Naive thymus-derived CD4-positive, alpha-beta T cell (primary cell): ENCODE measurements around the gene AMN1. TPM values are rescaled to one million over a fixed set of nuclear protein-coding genes. Genes with fewer than 3 reads are reported as not detected.

Source experiments
- ATAC-seq: fragments of 150-1000 bp; cut with Tn5 transposase; 2 replicates; pipeline ENCODE4 v1.10.0; 2021; ENCODE audit warnings: mild to moderate bottlenecking, moderate library complexity
- CTCF ChIA-PET: fragments of 350-600 bp; sonication (Branson Sonifier 250); formaldehyde crosslinking; loops from one replicate; lab custom pipeline; 2021; ENCODE audit warnings: antibody characterized with exemption; lab: Charles Lee
- POLR2A ChIA-PET: fragments of 350-600 bp; sonication (Branson Sonifier 250); formaldehyde crosslinking; loops from one replicate; lab custom pipeline; 2021; ENCODE audit warnings: antibody characterized with exemption, inconsistent platforms; lab: Charles Lee
- DNase-seq, 9 donors: peaks; one replicate each; pipeline versions ENCODE4 v3.0.0 to v3.0.0-alpha.2; 2020 to 2022; ENCODE audit warnings: mixed read lengths in 1 of 9
- H3K27ac ChIP-seq: one replicate; pipeline ENCODE4 v1.7.0; 2013; ENCODE audit warnings: mild to moderate bottlenecking, low read depth, low read length, moderate library complexity
- H3K27me3 ChIP-seq, 2 donors: one replicate each; pipeline ENCODE4 v1.7.0; 2013; ENCODE audit warnings: low read length in 2 of 2, mild to moderate bottlenecking in 2 of 2, moderate library complexity in 2 of 2; ENCODE audit not compliant: control insufficient read depth in 2 of 2, insufficient read depth in 2 of 2
- H3K36me3 ChIP-seq, 3 experiments: 1 replicate in 2 of 3; 2 replicates in 1 of 3; pipeline ENCODE4 v1.7.0; 2013; ENCODE audit warnings: low read length in 3 of 3, mild to moderate bottlenecking in 3 of 3, moderate library complexity in 1 of 3; ENCODE audit not compliant: insufficient read depth in 3 of 3, control insufficient read depth in 2 of 3
- H3K4me1 ChIP-seq, 2 donors: one replicate each; pipeline ENCODE4 v1.7.0; 2013; ENCODE audit warnings: low read length in 2 of 2, mild to moderate bottlenecking in 2 of 2, moderate library complexity in 1 of 2; ENCODE audit not compliant: control insufficient read depth in 2 of 2, insufficient read depth in 2 of 2
- H3K4me3 ChIP-seq: 2 replicates; pipeline ENCODE4 v1.7.0; 2013; ENCODE audit warnings: mild to moderate bottlenecking, low read length
- H3K9me3 ChIP-seq, 3 experiments: 1 replicate in 2 of 3; 2 replicates in 1 of 3; pipeline ENCODE4 v1.7.0; 2013; ENCODE audit warnings: low read length in 3 of 3; ENCODE audit not compliant: control insufficient read depth in 2 of 3
- H3K27ac Mint-ChIP-seq, 9 donors: one replicate each; pipeline ENCODE4 v1.8.0; 2020 to 2022; ENCODE audit warnings: mixed read lengths in 9 of 9, mild to moderate bottlenecking in 8 of 9, moderate library complexity in 5 of 9, inconsistent platforms in 2 of 9
- H3K27me3 Mint-ChIP-seq, 5 donors: one replicate each; pipeline ENCODE4 v1.8.0; 2021 to 2022; ENCODE audit warnings: mixed read lengths in 5 of 5, mild to moderate bottlenecking in 1 of 5
- H3K36me3 Mint-ChIP-seq, 5 donors: one replicate each; pipeline ENCODE4 v1.8.0; 2020 to 2022; ENCODE audit warnings: mixed read lengths in 5 of 5, mild to moderate bottlenecking in 3 of 5, inconsistent platforms in 1 of 5
- H3K4me1 Mint-ChIP-seq, 7 donors: one replicate each; pipeline ENCODE4 v1.8.0; 2020 to 2022; ENCODE audit warnings: mixed read lengths in 7 of 7, mild to moderate bottlenecking in 3 of 7, inconsistent platforms in 1 of 7
- H3K4me3 Mint-ChIP-seq, 10 donors: one replicate each; pipeline ENCODE4 v1.8.0; 2020 to 2022; ENCODE audit warnings: mild to moderate bottlenecking in 10 of 10, mixed read lengths in 10 of 10, moderate library complexity in 6 of 10, inconsistent platforms in 2 of 10
- H3K9me3 Mint-ChIP-seq, 11 donors: one replicate each; pipeline ENCODE4 v1.8.0; 2020 to 2022; ENCODE audit warnings: mixed read lengths in 11 of 11, mild to moderate bottlenecking in 4 of 11, inconsistent platforms in 1 of 11, moderate library complexity in 1 of 11
- intact Hi-C, 2 donors: fragments of 100-400 bp; cut with micrococcal nuclease; formaldehyde crosslinking; loops; one replicate each; pipeline ENCODE4 v1.15.1; 2023
- polyA plus RNA-seq, 2 donors: library from polyadenylated mRNA; unstranded; fragments of 300-500 nt; fragmentation: Illumina TruSeq; gene quantifications; one replicate each; pipeline ENCODE4 v1.2.3, GENCODE V29; 2021
- total RNA-seq, 6 experiments: library from RNA in 5 of 6; stranded (reverse) in 5 of 6; gene quantifications; 1 replicate in 5 of 6; 2 replicates in 1 of 6; pipeline ENCODE4 v1.2.3 and lab custom pipeline; 2021 to 2026

AMN1 gene
- total and polyA plus RNA-seq, 7 experiments from 2014 or later: 4.1 to 22.9 (median 15.7) TPM

DNA sequence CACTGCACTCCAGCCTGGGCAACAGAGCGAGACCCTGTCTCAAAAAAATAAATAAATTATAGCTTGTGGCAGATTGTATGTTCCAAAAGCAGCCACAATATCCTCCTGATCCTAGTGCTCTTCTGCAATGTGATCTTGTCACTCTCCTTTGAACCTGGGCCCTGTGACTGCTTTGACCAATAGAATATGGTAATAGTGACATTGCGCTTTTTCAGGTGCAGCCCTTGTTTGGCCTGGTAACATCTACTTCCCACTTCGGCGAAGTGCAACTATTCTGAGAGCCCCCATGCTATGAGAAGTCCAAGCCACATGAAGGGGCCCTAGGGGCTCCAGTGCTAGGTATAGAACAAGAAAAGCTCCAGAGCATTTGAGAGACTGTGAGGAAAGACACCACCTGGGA is 106.8 kb downstream of the AMN1 start:
- Mint-ChIP-seq H3K27ac (no peak overlapping the region), H3K9me3 (no peaks in the 10 kb centered on the region), H3K36me3 (no peaks in the 10 kb centered on the region), H3K4me1 (no peaks in the 10 kb centered on the region), H3K27me3 (peaks cover 0 to 9% (median 4%) of the 10 kb centered on the region in 5 donors), H3K4me3 (no peak overlapping the region)
- ChIA-PET CTCF (no interaction called here), POLR2A (no interaction called here)
- H3K27me3 ChIP-seq: no peaks in the 10 kb centered on the region
- no peak for DNase-seq
- H3K4me1 ChIP-seq: no peaks in the 10 kb centered on the region
- H3K27ac ChIP-seq: no peak overlapping the region
- intact Hi-C loops: no loop called here
- H3K4me3 ChIP-seq: no peak overlapping the region
- no peak for ATAC-seq
- no peaks in the 10 kb centered on the region for H3K9me3 ChIP-seq
- H3K36me3 ChIP-seq: no peaks in the 10 kb centered on the region

Other genes starting within 250 kb of the AMN1 start
- gene DENND5B, start 137.9 kb downstream of the AMN1 start, total RNA-seq: 1 to 10 TPM in 2 of 5 experiments, under 1 TPM in 3; 0.16 to 1.5 (median 0.29) TPM
- gene DENND5B, start 137.9 kb downstream of the AMN1 start, polyA plus RNA-seq: not detected
- gene ETFBKMT, start 69.3 kb downstream of the AMN1 start, total RNA-seq: 1 to 10 TPM in 4 of 5 experiments, under 1 TPM in 1; 0.92 to 2.0 (median 1.9) TPM
- gene ETFBKMT, start 69.3 kb downstream of the AMN1 start, polyA plus RNA-seq: 1 to 10 TPM in 1 of 2 donors, under 1 TPM in 1; 0.41 to 1.2 TPM
- gene RESF1, start 230.4 kb upstream of the AMN1 start, total RNA-seq: 100 to 1,000 TPM; 141 to 490 (median 161) TPM
- 100 to 1,000 TPM; 168 to 239 TPM for gene RESF1, start 230.4 kb upstream of the AMN1 start, polyA plus RNA-seq